ENCODE measurements around the gene MYPN.
A peak's percentile ranks its signal among the peaks of the same experiment; 100 is the strongest.
"Not testable (repeated sequence)": the region's sequence is repeated elsewhere in the genome, so short reads cannot be mapped to it uniquely, and the experiment has no call there.

MYPN gene

GRCh38 chr10:68175949-68176348 is 66.7 kb downstream of the MYPN start:
- DNase-seq = no peak

GRCh38 chr10:68176797-68177196 is 67.5 kb downstream of the MYPN start:
- DNase-seq = no peak

- DNase-seq = no peak
These were observed 69.3 kb downstream of the MYPN start for GRCh38 chr10:68178592-68178991.

GRCh38 chr10:68179016-68179415 is 69.7 kb downstream of the MYPN start:
- DNase-seq = no peak

- DNase-seq = no peak
These were observed 71.2 kb downstream of the MYPN start for GRCh38 chr10:68180490-68180889.

GRCh38 chr10:68184546-68184945 is 75.3 kb downstream of the MYPN start:
- DNase-seq = peak; percentile 57

GRCh38 chr10:68185085-68185484 is 75.8 kb downstream of the MYPN start:
- DNase-seq = no peak

- no peak for DNase-seq
These were observed 79.5 kb downstream of the MYPN start for GRCh38 chr10:68188835-68189234.

- no peak for DNase-seq
These were observed 82.8 kb downstream of the MYPN start for GRCh38 chr10:68192113-68192512.

- DNase-seq = no peak
These were observed 85.0 kb downstream of the MYPN start for GRCh38 chr10:68194290-68194689.

GRCh38 chr10:68195776-68196175 is 86.5 kb downstream of the MYPN start:
- not testable (repeated sequence) for DNase-seq

- no peak for DNase-seq
These were observed 87.4 kb downstream of the MYPN start for GRCh38 chr10:68196701-68197100.

- DNase-seq = no peak
These were observed 93.7 kb downstream of the MYPN start for GRCh38 chr10:68202960-68203353.

GRCh38 chr10:68208424-68209042 is 99.2 kb downstream of the MYPN start:
- DNase-seq = peak; percentile 51

GRCh38 chr10:68211669-68212068 is 102.4 kb downstream of the MYPN start:
- no peak for DNase-seq

- no peak for DNase-seq
These were observed 103.5 kb downstream of the MYPN start for GRCh38 chr10:68212721-68213352.

GRCh38 chr10:68218786-68219185 is 109.5 kb downstream of the MYPN start:
- no peak for DNase-seq

GRCh38 chr10:68221196-68221595 is 111.9 kb downstream of the MYPN start:
- no peak for DNase-seq

GRCh38 chr10:68222391-68222790 is 113.1 kb downstream of the MYPN start:
- no peak for DNase-seq

GRCh38 chr10:68223535-68224165 is 114.4 kb downstream of the MYPN start:
- DNase-seq = no peak

GRCh38 chr10:68224810-68225209 is 115.5 kb downstream of the MYPN start:
- DNase-seq = no peak

GRCh38 chr10:68230268-68230667 is 121.0 kb downstream of the MYPN start:
- DNase-seq = no peak

GRCh38 chr10:68231106-68231816 is 122.0 kb downstream of the MYPN start:
- DNase-seq = peak; percentile 83

GRCh38 chr10:68231817-68232251 is 122.5 kb downstream of the MYPN start, which contains the start of gene ATOH7:
Gene ATOH7 (minus strand): TSS chr10:68232113. CDS start chr10:68231677, 436 bp downstream.
- DNase-seq = no peak
